Stimulated activated naive CD8-positive, alpha-beta T cell treated with anti-CD3 and anti-CD28 coated beads, Interleukin-15, Interleukin-2, amounts not matched to agents 100 ng/mL and 50 ng/mL, for 24 hours (primary cell): Measurements from ENCODE around the gene RASGRP2.

Source experiments
- H3K27ac Mint-ChIP-seq: one replicate; pipeline ENCODE4 v1.8.0; 2021; ENCODE audit warnings: mild to moderate bottlenecking, mixed read lengths
- H3K27me3 Mint-ChIP-seq: one replicate; pipeline ENCODE4 v1.8.0; 2021; ENCODE audit warnings: mixed read lengths
- H3K36me3 Mint-ChIP-seq: one replicate; pipeline ENCODE4 v1.8.0; 2021; ENCODE audit warnings: low read depth, mixed read lengths
- H3K4me1 Mint-ChIP-seq: one replicate; pipeline ENCODE4 v1.8.0; 2021; ENCODE audit warnings: low read depth, mixed read lengths
- H3K4me3 Mint-ChIP-seq: one replicate; pipeline ENCODE4 v1.8.0; 2021; ENCODE audit warnings: mild to moderate bottlenecking, mixed read lengths
- H3K9me3 Mint-ChIP-seq: one replicate; pipeline ENCODE4 v1.8.0; 2021; ENCODE audit warnings: mixed read lengths

RASGRP2 gene

DNA sequence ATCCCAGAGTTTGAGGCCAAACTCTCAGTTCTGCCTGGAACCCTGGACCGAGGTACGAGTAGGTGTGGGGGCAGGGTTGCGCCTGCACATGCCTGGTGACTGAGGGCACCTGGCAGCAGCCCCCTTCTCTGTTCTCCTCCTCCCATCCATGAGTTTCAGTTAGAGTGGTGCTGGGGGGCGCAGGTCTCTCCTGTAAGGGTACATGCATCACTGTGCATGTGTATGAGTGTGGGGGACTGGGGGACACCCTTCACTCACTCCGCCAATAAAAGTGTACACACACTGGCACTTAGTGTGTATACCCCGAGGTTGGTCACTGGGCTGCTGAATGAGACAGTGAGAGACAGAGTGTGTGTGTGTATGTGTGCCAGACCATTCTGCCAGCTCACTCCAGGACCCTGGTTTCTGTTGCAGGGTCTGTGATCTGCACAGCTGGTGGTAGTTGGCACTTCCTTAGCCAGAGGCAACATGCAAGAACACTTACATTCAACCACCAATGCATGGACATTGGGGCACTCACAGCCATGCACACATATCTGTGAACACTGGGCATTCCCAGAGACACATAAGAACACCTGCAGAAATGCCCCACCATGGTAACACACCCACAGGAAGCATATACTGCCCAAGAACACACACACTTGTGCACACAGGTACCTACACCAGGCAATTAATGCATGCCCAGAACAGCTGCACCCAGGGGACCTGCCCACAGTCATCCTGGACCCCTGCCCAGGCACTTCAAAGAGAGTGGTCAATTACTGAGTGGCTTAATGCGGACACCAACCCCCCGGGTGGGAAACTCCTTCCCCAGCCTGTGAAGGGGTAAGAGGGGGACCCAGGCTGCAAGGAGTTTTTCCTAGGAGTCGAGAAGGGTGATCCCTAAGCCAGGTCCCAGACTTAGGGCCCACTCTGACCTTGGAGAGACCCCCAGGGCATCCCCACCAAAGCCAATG is 19.8 kb downstream of the RASGRP2 start:
- H3K36me3 Mint-ChIP-seq, result no peaks in the 10 kb centered on the region
- no peak overlapping the region for H3K27ac Mint-ChIP-seq
- H3K4me3 Mint-ChIP-seq, result peak overlapping the region; percentile 55
- H3K4me1 Mint-ChIP-seq, result peaks cover 16% of the 10 kb centered on the region
- peaks cover 17% of the 10 kb centered on the region for H3K27me3 Mint-ChIP-seq
- no peaks in the 10 kb centered on the region for H3K9me3 Mint-ChIP-seq

DNA sequence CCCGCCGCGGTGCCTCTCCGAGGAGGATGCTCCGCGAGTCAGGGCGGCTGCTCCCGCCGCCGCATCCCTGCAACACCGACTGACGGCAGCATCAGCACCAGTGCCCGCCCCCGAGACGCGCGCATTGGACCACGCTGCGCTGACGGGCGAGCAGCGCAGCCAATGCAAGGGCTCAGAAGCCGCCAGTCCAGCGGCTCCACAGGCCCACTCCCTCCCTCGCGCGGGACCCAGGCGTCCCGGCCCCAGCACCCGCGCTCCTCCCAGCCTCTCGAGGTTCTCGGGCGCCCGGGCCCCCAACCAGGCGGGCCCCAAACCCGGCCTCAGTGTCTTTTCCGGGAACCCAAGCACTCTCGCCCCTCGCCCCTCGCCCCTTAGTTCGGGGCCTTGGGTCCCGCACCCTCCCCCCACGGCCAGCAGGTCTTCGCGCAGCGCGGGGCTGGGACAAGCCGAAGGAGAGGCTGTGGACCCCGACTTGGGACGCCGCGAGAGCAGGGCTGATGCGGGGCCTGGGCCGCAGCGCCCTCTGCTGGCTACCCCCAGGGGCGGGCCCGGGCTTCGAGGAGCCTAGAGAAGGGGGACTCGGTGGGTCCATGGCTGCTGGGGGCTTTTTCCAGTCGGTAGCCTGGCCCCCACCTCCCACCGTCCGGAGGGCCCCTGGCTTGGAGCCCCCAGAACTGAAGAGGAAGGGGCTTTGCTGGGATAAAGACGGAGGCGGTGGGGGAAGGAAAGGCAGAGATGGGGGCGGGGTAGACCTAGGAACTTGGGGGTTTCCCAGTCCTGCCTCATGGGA is 20.6 kb downstream of the RASGRP2 start, which contains the start of gene NRXN2:
Gene NRXN2 (minus strand): TSS at position 81 of the 790 bp plus-strand sequence. CDS start 9,498 bp downstream, outside the sequence.
- Mint-ChIP-seq H3K4me1 (peaks cover 16% of the 10 kb centered on the region), H3K9me3 (no peaks in the 10 kb centered on the region), H3K4me3 (peak within 1 kb of the TSS; percentile 55), H3K27me3 (peaks cover 17% of the 10 kb centered on the region), H3K36me3 (no peaks in the 10 kb centered on the region), H3K27ac (no peak within 1 kb of the TSS)

DNA sequence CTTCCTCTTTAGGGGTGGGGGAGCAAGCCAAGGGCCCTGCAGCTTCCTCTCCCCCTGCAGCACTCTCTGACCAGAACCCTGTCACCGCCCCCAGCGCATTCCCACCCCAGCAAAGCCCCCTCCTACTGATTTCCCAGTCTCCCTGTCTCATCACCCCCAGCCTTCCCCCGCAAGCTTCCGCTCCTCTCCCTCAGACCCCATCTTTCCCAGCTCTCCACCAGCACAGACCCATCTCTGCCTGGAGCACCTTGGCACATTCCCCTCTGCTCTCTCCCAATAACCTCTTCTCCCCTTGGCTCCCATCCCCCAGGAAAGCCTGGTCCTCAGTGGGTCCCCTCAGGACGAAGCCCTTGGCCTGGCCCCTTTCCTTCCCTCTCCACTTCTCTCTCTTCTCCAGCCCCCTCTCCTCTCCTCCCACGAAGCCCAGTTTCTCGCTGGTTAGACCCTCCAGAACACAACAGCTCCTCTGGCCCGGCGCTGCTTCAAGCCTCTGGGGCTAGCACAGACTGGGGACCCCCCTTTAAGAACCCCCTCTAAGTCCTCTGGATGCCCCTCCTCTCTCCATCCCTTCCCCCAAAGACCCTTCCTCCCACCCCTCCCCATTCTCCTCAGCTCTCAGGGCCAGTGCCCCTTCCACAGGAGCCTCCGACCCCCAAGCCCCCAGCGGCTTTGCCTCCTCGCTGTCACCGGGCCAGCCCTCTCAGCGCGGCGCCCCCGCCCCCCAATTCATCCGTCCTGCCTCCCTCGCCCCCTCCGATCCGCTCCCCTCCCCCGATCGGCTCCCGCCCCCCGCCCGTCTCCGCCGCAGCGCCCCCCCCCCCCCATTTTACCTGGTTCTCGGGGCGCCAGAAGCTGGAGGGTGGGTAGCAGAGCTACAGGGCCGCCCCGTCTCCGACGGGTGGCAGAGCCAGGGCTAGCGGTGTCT is 21.5 kb downstream of the RASGRP2 start:
- no peak overlapping the region for H3K27ac Mint-ChIP-seq
- no peaks in the 10 kb centered on the region for H3K36me3 Mint-ChIP-seq
- peaks cover 20% of the 10 kb centered on the region for H3K27me3 Mint-ChIP-seq
- no peak overlapping the region for H3K4me3 Mint-ChIP-seq
- H3K4me1 Mint-ChIP-seq, result peaks cover 16% of the 10 kb centered on the region
- H3K9me3 Mint-ChIP-seq, result no peaks in the 10 kb centered on the region

DNA sequence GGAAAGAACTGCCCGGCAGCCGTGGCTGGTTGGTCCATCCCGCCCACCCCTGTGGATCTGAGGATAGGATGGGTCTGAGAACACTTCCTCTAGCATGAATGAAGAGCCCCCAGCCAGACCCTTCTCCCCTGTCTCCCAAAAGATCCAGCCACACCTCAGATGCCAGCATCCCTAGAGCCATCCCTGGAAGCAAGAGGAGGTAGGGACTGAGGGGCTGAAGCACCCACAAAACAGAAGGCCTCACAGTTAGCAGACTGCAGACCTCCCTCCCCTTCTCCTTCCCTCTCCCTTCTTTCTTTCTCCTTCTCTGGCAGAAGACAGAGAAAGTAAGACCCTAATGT is 22.6 kb downstream of the RASGRP2 start:
- H3K9me3 Mint-ChIP-seq, result no peaks in the 10 kb centered on the region
- no peak overlapping the region for H3K27ac Mint-ChIP-seq
- peaks cover 16% of the 10 kb centered on the region for H3K4me1 Mint-ChIP-seq
- H3K4me3 Mint-ChIP-seq, result no peak overlapping the region
- peaks cover 26% of the 10 kb centered on the region for H3K27me3 Mint-ChIP-seq
- no peaks in the 10 kb centered on the region for H3K36me3 Mint-ChIP-seq

DNA sequence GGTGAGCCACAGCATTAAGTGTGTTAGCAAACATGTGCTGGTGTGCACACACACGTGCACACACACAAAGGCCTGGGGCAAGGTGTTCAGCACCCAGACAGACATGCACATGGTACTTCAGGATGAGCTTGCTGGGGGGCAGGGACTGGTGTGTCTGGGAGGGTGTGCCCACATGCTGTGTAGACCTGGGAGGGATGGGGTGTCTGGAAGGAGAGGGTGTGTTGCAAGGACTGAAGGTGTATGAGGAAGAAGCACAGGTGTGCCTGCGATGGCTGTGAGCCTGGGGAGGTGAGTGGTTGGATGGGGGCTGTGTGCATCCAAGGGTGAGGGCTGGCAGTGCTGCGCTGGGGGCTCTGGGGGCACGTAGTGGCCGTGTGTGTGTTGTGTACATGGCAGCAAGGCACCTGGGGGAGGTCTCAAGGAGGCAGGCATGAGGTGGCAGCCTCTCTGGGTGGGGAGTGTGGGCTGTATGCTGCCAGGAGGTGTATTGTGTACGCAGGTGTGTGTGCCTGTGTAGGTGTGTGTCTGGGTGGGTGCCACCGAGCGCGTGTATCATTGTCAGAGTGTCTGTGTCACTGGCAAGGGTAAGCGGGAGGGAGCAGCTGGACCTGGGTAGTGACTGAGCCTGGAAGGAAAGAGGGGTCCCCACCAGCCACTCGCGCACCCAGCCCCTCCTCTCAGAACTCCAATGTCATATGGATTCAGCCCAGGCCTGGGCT is 23.1 kb downstream of the RASGRP2 start:
- H3K9me3 Mint-ChIP-seq, result no peaks in the 10 kb centered on the region
- peaks cover 31% of the 10 kb centered on the region for H3K27me3 Mint-ChIP-seq
- H3K4me1 Mint-ChIP-seq, result peaks cover 16% of the 10 kb centered on the region
- H3K36me3 Mint-ChIP-seq, result no peaks in the 10 kb centered on the region
- H3K27ac Mint-ChIP-seq, result no peak overlapping the region
- no peak overlapping the region for H3K4me3 Mint-ChIP-seq

DNA sequence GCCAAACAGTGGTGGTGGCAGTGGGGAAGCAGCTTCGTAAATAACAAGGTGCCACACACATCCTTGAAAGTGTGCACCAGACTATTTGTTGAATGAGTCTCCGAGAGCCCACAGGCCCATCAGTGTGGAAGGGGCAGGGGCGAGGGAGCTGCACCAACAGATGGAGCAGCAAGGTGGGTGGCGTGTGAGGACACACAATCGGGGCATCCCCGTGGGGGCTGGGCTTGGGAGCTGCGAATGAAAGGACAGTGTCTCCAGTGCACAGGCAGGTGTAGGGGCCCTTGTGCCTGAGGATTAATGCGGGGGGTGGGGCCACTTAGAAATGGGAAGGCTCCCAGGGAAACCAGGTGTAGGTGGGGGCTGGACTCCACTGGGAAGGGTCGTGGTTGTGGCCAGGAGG is 23.8 kb downstream of the RASGRP2 start:
- no peak overlapping the region for H3K4me3 Mint-ChIP-seq
- peaks cover 13% of the 10 kb centered on the region for H3K4me1 Mint-ChIP-seq
- no peak overlapping the region for H3K27ac Mint-ChIP-seq
- H3K27me3 Mint-ChIP-seq, result peaks cover 38% of the 10 kb centered on the region
- H3K36me3 Mint-ChIP-seq, result no peaks in the 10 kb centered on the region
- no peaks in the 10 kb centered on the region for H3K9me3 Mint-ChIP-seq

DNA sequence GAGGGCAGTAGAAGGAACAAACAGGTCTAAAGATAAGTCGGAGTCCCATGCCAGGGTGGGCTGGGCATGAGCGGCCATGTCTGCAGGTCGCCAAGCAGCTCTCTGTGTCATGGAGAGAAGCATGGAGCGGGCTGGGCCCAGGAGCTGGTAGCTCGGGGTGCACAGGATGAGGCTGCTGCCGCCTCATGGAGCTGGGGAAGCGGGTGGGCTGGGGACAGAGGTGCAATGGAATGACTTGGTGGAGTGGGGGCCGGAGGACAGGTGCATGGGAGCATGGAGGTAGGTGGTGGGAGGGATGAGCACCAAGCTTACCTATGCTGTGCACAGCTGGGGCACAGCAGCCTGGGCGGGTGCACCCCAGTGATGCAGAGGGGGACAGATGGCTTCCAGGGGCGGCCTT is 24.5 kb downstream of the RASGRP2 start:
- Mint-ChIP-seq H3K36me3 (no peaks in the 10 kb centered on the region), H3K27ac (no peak overlapping the region), H3K27me3 (peaks cover 45% of the 10 kb centered on the region), H3K4me3 (no peak overlapping the region), H3K4me1 (peaks cover 13% of the 10 kb centered on the region), H3K9me3 (no peaks in the 10 kb centered on the region)

DNA sequence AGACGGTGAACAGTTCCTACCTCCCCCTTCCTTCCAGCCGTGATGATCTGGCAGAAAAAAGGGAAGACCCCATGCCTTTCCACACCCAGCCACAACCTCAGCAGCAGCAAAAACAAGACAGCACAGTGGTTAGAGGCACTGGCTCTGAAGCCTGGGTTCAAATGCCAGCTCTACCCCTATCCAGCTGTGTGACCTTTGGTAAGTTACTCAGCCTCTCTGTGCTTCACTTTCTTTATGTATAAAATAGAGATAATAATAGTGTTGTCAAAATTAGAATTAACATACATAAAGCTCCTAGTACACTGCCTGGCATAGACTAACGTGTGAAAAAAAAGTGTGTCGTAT is 25.2 kb downstream of the RASGRP2 start:
- no peak overlapping the region for H3K27ac Mint-ChIP-seq
- no peaks in the 10 kb centered on the region for H3K9me3 Mint-ChIP-seq
- H3K27me3 Mint-ChIP-seq, result peaks cover 52% of the 10 kb centered on the region
- H3K4me1 Mint-ChIP-seq, result peaks cover 6% of the 10 kb centered on the region
- H3K36me3 Mint-ChIP-seq, result no peaks in the 10 kb centered on the region
- no peak overlapping the region for H3K4me3 Mint-ChIP-seq

DNA sequence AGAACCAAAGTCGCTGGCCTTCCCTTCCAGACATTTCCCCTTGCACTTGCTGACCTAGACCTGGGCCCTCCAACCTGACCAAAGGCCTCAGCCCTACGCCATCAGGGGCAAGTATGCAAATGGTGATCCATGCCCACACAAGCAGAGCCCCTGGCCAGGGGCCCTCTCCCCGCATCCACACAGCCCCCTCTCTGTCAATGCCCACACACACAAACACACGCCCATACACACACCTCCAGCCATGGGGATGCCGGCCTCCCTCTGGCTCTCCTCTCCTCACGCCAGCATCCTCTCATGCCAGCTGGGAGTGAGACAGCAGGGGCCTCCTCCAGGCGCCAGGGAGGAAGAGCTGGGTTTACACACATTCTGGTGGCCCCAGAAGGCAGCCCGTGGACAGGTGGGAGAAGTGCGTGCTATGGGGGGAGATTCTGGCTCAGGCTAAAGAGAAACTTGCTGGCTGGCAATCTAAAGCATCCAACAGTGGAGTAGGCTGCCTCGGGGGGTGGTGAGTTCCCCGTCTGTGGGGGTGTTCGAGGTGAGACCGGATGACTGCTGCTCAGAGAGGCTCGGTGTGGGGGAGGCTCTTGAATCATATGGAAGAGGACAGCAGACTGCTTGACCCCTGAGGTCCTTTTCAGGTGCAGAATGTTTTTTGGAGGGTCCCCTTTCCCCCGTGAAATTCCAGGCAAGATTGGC is 25.7 kb downstream of the RASGRP2 start:
- Mint-ChIP-seq H3K27me3 (peaks cover 52% of the 10 kb centered on the region), H3K36me3 (no peaks in the 10 kb centered on the region), H3K27ac (no peak overlapping the region), H3K9me3 (no peaks in the 10 kb centered on the region), H3K4me1 (peaks cover 4% of the 10 kb centered on the region), H3K4me3 (no peak overlapping the region)

DNA sequence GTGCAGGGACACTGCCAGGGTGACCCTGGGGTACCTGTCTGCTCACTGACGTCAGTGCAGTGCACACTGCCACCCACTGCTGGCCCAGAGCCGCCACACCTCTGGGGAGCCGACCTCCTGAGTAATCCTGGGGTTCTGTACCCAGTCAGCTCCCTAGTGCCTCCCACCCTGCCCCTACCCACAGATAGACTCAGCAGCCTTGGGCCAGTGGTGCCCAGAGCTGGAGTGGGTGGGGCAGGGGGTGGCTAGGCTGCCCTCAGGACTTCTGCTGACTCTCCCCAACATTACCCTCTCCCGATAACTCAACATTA is 26.7 kb downstream of the RASGRP2 start:
- Mint-ChIP-seq H3K4me3 (no peak overlapping the region), H3K27ac (no peak overlapping the region), H3K27me3 (peaks cover 52% of the 10 kb centered on the region), H3K9me3 (no peaks in the 10 kb centered on the region), H3K4me1 (peaks cover 7% of the 10 kb centered on the region), H3K36me3 (no peaks in the 10 kb centered on the region)

DNA sequence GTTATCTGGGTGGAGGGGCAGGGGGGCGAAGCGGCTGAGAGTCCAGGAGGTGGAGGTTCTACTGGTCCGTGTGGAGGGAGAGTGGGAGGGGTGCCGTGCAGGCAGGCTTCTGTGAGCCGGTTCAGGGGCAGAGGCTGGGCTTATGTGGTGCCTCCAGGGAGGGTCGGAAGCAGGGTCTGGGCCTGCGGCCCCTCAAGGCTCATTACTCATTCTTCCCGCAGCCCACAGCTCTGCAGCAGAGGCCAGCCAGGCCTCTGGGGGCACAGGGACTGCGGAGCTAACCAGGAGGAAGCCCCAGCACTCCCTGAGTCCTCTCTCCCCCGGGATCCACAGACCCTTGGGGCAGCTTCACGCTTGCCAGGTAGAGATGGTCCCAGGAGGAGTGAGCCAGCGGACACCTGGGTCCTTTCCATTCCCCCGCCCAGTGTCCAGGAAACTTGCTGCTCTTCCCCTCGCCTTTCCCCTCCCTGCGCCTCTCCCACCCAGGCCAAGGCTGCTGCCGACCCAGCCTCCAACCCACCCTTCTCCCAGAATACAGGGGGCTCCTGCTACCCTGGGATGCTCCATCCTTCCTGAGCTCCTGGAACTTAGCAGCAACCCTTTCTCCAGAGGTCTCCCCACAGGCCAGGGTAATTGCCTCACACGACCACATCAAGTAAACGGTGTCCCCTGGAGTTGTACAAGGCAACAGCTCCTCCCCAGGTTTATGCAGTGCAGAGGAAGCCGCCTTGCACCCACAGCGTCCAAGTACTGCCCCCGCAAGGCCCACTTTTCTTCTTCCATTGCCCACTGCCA is 27.3 kb downstream of the RASGRP2 start:
- no peaks in the 10 kb centered on the region for H3K9me3 Mint-ChIP-seq
- no peaks in the 10 kb centered on the region for H3K36me3 Mint-ChIP-seq
- no peak overlapping the region for H3K4me3 Mint-ChIP-seq

DNA sequence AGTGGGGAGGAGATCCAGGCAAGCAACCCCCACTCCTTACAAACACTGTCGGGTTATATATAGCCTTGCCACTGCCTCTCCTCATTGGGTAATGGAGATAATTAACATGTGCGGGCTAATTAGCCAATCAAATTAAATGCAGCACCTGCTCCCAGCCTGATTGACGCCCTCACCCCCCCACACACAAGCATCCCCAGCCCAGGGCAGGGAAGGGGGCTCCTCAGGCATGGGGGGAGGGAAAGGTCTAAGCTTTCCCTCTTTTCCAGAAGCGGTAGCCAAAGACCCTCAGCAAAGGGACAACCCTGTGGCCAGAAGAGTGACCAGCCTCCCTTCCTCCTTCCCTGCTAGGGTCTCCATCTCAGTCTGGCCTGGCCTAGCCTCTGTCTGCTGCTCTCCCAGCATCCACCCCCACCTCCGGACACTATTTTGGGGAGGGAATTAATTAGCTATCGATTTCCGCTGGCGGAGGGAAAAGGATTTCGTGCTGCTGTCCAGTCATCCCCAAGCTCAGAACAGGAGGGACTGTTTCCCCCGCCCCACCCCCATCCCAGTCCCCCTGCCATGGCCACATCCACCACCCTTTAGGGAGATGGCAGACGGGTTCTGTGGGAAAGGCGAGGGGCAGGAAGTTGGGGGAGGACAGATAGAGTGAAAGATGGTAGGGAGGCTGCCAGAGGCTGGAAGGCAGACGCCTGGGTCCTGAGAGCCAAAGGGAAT is 28.0 kb downstream of the RASGRP2 start:
- Mint-ChIP-seq H3K27me3 (peaks cover 55% of the 10 kb centered on the region), H3K4me1 (peaks cover 17% of the 10 kb centered on the region), H3K4me3 (no peak overlapping the region), H3K36me3 (no peaks in the 10 kb centered on the region), H3K9me3 (no peaks in the 10 kb centered on the region), H3K27ac (no peak overlapping the region)

More for the DNA sequence above, 27.3 kb downstream of the RASGRP2 start:
- Mint-ChIP-seq H3K27me3 (peaks cover 53% of the 10 kb centered on the region), H3K4me1 (peaks cover 13% of the 10 kb centered on the region), H3K27ac (no peak overlapping the region)

DNA sequence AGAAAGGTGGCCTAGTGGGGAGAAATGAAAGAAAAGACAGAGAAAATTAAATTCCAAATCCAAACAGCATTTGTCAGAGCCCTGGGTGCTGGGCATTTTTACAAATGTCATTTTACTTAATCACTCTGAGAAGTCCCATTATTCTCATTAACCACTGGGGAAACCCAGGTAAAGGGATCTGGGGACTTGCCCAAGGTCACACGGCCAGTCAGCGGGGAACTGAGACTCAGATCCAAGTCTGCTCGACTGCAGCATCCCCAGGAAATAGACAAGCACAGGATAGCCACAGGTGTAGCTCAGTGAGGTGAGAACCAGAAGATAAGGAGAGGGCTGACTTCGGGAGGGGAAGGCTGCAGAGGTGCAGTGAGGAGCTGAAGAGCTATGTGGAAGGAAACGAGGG is 28.8 kb downstream of the RASGRP2 start:
- Mint-ChIP-seq H3K4me3 (no peak overlapping the region), H3K4me1 (peaks cover 20% of the 10 kb centered on the region), H3K27me3 (peaks cover 58% of the 10 kb centered on the region), H3K9me3 (no peaks in the 10 kb centered on the region), H3K36me3 (no peaks in the 10 kb centered on the region), H3K27ac (no peak overlapping the region)
